ENCODE data around the gene HACD2.

HACD2 gene

GRCh38 chr3:123528130-123528529 is 56.7 kb downstream of the HACD2 start:
- TF ChIP-seq, protein P1, sequence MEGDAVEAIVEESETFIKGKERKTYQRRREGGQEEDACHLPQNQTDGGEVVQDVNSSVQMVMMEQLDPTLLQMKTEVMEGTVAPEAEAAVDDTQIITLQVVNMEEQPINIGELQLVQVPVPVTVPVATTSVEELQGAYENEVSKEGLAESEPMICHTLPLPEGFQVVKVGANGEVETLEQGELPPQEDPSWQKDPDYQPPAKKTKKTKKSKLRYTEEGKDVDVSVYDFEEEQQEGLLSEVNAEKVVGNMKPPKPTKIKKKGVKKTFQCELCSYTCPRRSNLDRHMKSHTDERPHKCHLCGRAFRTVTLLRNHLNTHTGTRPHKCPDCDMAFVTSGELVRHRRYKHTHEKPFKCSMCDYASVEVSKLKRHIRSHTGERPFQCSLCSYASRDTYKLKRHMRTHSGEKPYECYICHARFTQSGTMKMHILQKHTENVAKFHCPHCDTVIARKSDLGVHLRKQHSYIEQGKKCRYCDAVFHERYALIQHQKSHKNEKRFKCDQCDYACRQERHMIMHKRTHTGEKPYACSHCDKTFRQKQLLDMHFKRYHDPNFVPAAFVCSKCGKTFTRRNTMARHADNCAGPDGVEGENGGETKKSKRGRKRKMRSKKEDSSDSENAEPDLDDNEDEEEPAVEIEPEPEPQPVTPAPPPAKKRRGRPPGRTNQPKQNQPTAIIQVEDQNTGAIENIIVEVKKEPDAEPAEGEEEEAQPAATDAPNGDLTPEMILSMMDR (IDR thresholded peaks at IDR 0.05; ENCODE audit: insufficient read depth, low read depth, low read length, missing control alignments): no peak
- H3K4me3 ChIP-seq (ENCODE audit: low read depth, low read length): no peak overlapping the region
- no peak for DNase-seq (ENCODE audit: low read depth)

DNA sequence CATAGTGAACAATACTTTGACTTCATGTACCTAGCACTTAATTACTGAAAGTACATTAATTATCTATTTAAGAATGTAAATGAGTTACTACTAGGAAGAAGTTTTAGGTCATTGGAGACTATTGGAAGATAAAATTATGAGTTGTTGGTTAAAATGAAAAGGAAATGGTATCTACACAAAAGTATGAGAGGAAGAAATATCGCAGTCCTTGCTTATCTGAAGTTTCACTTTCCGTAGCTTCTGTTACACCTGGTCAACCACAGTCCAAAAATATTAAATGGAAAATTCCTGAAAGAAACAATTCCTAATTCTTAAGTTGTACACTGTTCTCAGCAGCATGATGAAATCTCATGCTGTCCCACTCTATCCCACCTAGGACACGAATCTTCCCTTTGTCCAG is 57.8 kb downstream of the HACD2 start:
- no peak for DNase-seq (ENCODE audit: low read depth)
- TF ChIP-seq, protein P1 (IDR thresholded peaks at IDR 0.05; ENCODE audit: insufficient read depth, low read depth, low read length, missing control alignments): no peak
- H3K4me3 ChIP-seq (ENCODE audit: low read depth, low read length): no peak overlapping the region

GRCh38 chr3:123526474-123526873 is 58.4 kb downstream of the HACD2 start:
- TF ChIP-seq, protein P1 (IDR thresholded peaks at IDR 0.05; ENCODE audit: insufficient read depth, low read depth, low read length, missing control alignments): no peak
- no peak for DNase-seq (ENCODE audit: low read depth)
- H3K4me3 ChIP-seq (ENCODE audit: low read depth, low read length): no peak overlapping the region

DNA sequence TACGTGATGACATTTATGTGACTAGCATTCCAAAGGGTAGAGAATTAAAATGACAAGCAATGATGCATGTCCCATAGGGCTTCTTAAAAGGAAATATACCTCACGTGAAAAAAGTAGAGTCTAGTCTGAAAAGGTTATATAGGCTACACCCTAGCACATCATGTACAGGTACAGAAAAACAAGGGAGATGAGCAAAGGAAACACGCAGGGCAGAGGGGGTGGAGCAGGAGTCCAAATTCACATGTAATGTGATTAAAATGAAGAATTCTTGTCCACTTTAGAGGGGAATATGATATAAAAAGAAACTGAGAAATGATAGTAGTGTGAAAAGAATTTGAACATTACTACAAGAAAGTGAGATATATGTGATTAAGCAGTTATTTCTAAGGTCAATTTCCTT is 59.4 kb downstream of the HACD2 start:
- TF ChIP-seq, protein P1 (IDR thresholded peaks at IDR 0.05; ENCODE audit: insufficient read depth, low read depth, low read length, missing control alignments): no peak
- H3K4me3 ChIP-seq (ENCODE audit: low read depth, low read length): no peak overlapping the region
- DNase-seq (ENCODE audit: low read depth): no peak

- TF ChIP-seq, protein P1 (IDR thresholded peaks at IDR 0.05; ENCODE audit: insufficient read depth, low read depth, low read length, missing control alignments): no peak
- H3K4me3 ChIP-seq (ENCODE audit: low read depth, low read length): no peak overlapping the region
- no peak for DNase-seq (ENCODE audit: low read depth)
These were observed 59.9 kb downstream of the HACD2 start for GRCh38 chr3:123524981-123525380.

DNA sequence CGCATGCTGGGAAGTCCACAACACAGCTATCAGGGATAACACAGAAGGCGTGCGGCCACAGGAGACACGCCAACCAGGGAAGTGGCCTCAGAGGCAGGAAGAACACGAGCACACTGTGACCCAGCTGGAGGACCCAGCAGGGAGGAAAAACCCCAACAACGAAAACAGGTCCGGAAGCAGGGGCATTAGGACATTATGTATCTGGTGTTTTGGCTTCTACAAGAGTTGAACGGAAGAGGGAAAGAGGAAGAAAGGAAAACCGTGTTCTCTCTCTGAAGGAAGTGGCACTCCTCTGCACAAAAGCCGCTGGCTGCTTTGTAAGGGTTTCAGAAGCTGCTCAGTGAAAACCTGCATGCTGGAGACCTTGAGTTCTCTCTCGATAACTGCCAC is 61.8 kb downstream of the HACD2 start:
- TF ChIP-seq, protein P1 (IDR thresholded peaks at IDR 0.05; ENCODE audit: insufficient read depth, low read depth, low read length, missing control alignments): no peak
- DNase-seq (ENCODE audit: low read depth): no peak
- no peak overlapping the region for H3K4me3 ChIP-seq (ENCODE audit: low read depth, low read length)

- DNase-seq (ENCODE audit: low read depth): no peak
- H3K4me3 ChIP-seq (ENCODE audit: low read depth, low read length): no peak overlapping the region
- TF ChIP-seq, protein P1 (IDR thresholded peaks at IDR 0.05; ENCODE audit: insufficient read depth, low read depth, low read length, missing control alignments): no peak
These were observed 62.4 kb downstream of the HACD2 start for GRCh38 chr3:123522320-123523022.

Data from GM12865 (cell line).